ENCODE measurements around the gene ADGRG1.

The ADGRG1 gene

DNA sequence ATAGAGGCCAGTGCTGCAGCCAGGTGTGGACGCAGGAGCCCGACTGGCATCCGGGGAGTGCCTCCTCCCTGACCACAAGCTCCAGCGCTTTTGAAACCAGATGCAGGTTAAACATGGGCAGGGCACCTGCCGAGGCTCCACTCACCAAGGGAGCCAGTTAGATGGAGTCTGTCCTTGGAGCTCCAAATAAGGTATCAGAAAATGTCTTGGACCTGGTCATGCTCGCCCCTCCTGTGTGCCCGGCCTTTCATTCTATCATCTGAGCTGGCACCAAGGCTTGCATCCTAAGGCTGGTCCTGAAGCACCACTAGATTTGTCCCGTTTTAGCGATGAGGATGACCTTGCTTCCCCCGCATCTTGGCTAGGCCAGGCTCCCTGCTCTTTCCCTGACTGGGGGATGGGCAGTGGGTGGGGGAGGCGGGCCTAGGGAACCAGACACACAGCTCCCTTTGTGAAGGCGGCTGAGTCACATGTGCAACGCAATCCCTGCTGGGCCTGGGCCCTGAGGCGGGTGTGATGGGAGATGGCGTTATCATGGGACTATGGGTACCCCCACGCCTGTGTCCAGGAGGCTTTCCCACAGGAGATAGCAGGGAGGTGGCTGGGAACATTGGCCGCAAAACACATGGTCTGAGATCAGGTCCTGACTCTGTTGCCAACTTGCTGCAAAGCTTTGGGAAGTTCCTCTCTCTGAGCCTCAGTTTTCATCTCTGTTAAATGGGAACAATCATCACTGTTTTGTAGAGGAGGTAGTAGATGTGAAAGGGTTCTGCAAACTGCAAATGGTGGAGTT, 5.0 kb upstream of the ADGRG1 start:
- DNase-seq (ENCODE audit: insufficient read length) (no peak), FAIRE-seq (no peak)
- no peak for TF ChIP-seq POLR2AphosphoS5 (IDR thresholded peaks at IDR 0.05; ENCODE audit: low read depth, low read length)
- no peak for TF ChIP-seq TAF1 (IDR thresholded peaks at IDR 0.05; ENCODE audit: borderline replicate concordance, low read depth, low read length)
- TF ChIP-seq POLR2A (IDR thresholded peaks at IDR 0.05; ENCODE audit: low read depth, low read length) = no peak

DNA sequence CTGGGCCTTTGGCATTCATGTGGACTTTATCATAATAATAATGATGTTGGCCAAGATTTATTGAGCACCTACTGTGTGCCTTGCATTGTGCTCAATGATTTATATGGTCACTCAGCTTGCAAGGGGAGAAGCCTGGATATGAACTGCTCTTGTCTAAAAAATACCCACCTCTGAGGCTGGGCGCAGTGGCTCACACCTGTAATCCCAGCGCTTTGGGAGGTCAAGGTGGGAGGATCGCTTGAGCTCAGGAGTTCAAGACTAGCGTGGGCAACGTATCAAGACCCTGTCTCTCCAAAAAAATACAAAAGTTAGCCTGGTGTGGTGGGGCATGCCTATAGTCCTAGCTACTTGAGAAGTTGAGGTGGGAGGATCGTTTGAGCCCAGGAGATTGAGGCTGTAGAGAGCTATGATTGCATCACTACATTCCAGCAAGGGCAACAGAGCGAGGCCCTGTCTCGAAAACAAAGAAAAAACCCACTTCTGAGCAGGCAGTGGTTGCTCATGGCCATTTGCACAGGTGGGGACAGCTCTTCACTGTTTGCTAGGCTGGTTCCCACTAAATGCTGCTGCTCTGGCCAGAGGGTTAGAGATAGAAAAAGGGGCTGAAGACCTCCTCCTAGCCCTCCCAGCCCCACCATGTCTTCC, 4.3 kb upstream of the ADGRG1 start:
- FAIRE-seq = no peak

DNA sequence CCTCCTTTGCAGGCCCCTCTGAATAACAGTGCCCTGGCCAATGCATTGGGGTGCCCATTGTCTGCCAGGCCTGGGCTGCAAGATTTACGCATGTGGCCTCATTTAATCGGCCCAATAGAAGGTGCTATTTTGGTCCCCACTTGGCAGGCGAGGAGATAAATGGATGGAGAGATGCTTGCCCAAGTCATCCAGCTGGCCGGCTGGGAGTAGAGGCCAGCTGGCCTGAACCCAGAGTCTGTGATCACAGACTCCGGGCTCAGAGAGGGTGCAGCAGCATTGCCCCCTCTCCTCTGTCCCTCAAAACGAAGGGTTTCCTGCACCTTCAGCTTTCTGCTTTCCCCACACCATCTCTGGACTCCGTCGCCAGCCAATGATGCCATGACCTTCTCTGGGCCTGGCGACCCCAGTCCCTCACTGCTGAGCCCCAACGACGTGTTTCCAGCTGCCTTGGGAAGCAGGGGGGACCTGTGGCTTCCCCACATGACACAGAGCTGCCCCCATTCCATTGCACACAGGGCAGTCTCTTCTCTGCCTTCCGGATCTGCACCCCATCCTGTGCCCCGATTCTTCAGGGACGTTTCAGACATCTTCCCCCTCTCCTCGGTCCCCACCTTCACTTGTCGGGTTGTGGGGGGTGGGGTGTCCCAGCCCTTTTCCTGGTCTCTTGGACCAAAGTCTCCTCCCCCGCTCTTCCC, 3.5 kb upstream of the ADGRG1 start:
- no peak for FAIRE-seq
- TF ChIP-seq POLR2AphosphoS5 (IDR thresholded peaks at IDR 0.05; ENCODE audit: low read depth, low read length) (no peak), POLR2A (IDR thresholded peaks at IDR 0.05; ENCODE audit: low read depth, low read length) (no peak), TAF1 (IDR thresholded peaks at IDR 0.05; ENCODE audit: borderline replicate concordance, low read depth, low read length) (no peak)

More for the DNA sequence above, 4.3 kb upstream of the ADGRG1 start:
- no peak for DNase-seq (ENCODE audit: insufficient read length)
- TF ChIP-seq TAF1 (IDR thresholded peaks at IDR 0.05; ENCODE audit: borderline replicate concordance, low read depth, low read length) = no peak
- no peak for TF ChIP-seq POLR2AphosphoS5 (IDR thresholded peaks at IDR 0.05; ENCODE audit: low read depth, low read length)
- no peak for TF ChIP-seq POLR2A (IDR thresholded peaks at IDR 0.05; ENCODE audit: low read depth, low read length)

GRCh38 chr16:57626420-57627170, 1.8 kb upstream of the ADGRG1 start:
- TF ChIP-seq TAF1 (IDR thresholded peaks at IDR 0.05; ENCODE audit: borderline replicate concordance, low read depth, low read length) (no peak), POLR2A (IDR thresholded peaks at IDR 0.05; ENCODE audit: low read depth, low read length) (no peak), POLR2AphosphoS5 (IDR thresholded peaks at IDR 0.05; ENCODE audit: low read depth, low read length) (no peak)
- no peak for FAIRE-seq

More for the DNA sequence above, 3.5 kb upstream of the ADGRG1 start:
- DNase-seq (ENCODE audit: insufficient read length) = no peak

DNA sequence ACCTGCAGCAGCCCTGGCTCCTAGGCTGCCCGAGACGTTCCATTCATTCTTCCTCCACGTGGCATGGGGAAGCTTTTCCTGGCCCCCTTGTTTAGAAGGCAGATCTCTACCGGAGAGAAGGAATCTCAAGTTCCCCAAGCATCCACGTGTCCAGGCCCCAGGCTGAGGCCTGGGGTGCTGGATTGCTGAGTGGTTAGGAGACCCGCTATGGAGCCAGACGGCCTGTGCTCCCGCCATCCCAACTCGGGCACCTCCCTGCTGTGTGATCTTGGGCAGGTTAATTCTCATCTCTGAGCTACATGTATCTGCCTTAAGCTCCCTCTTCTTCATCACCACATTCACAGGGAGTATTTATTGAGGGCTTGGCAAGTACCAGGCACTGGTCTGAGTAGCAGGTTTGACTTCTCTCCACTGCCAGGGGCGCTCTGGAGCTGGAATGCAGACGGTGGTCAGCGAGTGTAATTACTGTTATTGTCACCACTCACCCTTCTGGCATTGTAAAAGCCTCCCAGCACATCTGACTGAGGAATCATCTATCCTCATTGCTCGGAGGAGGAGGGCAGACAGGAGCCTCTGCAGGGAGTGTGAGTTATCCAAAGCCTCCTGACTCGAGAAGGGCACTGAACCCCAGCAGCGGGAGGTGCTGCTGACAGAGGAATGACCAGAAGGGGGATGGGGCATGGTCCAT, 1.1 kb upstream of the ADGRG1 start:
- DNase-seq (ENCODE audit: insufficient read length) (no peak), FAIRE-seq (no peak)
- TF ChIP-seq TAF1 (IDR thresholded peaks at IDR 0.05; ENCODE audit: borderline replicate concordance, low read depth, low read length) = no peak
- no peak for TF ChIP-seq POLR2A (IDR thresholded peaks at IDR 0.05; ENCODE audit: low read depth, low read length)
- no peak for TF ChIP-seq POLR2AphosphoS5 (IDR thresholded peaks at IDR 0.05; ENCODE audit: low read depth, low read length)

More at GRCh38 chr16:57626420-57627170, 1.8 kb upstream of the ADGRG1 start:
- DNase-seq (ENCODE audit: insufficient read length) = no peak

DNA sequence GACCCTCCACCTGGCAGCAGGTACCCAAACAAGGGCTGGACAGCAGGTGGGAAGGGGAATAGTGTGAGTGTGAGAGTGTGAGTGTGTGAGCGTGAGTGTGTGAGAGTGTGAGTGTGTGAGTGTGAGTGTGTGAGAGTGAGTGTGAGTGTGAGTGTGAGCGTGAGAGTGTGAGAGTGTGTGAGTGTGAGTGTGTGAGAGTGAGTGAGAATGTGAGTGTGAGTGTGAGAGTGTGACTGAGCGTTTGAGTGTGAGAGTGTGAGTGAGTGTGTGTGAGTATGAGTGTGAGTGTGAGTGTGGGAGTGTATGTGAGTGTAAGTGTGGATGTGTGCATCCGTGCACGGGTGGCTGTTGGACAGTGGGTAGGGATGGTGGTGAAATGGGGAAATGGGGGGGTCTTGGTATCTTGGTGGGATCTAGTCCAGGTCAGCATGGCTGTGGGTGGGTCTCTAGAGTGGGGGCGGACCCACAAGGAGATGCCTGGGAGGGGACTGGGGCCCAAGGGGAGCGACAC, 408 bp downstream of the ADGRG1 start:
- FAIRE-seq = no peak
- DNase-seq (ENCODE audit: insufficient read length) = no peak
- no peak for TF ChIP-seq TAF1 (IDR thresholded peaks at IDR 0.05; ENCODE audit: borderline replicate concordance, low read depth, low read length)
- TF ChIP-seq POLR2AphosphoS5 (IDR thresholded peaks at IDR 0.05; ENCODE audit: low read depth, low read length) = no peak
- no peak for TF ChIP-seq POLR2A (IDR thresholded peaks at IDR 0.05; ENCODE audit: low read depth, low read length)

GRCh38 chr16:57629516-57630406, 1.3 kb downstream of the ADGRG1 start:
- FAIRE-seq (no peak), DNase-seq (ENCODE audit: insufficient read length) (no peak)
- TF ChIP-seq TAF1 (IDR thresholded peaks at IDR 0.05; ENCODE audit: borderline replicate concordance, low read depth, low read length) (no peak), POLR2AphosphoS5 (IDR thresholded peaks at IDR 0.05; ENCODE audit: low read depth, low read length) (no peak), POLR2A (IDR thresholded peaks at IDR 0.05; ENCODE audit: low read depth, low read length) (no peak)

DNA sequence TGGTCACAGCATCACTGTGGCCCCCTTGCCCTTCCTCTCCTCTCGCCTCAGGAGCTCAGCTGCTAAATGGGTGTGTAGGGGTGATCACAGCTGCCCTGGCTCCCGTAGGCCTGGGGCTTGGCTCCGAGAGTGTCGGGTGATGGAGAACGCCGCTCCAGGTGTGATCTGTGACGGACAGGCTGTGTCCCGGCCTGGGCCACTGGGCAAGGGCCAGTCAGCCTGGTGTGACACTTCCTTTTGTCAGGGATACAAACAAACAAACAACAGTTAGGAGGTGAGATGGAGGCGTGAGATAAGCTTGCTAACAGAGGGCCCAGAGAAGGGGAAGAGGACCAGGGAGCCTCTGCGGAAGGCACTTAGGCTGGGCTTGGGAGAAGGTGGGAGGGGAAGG, 2.0 kb downstream of the ADGRG1 start:
- TF ChIP-seq TAF1 (IDR thresholded peaks at IDR 0.05; ENCODE audit: borderline replicate concordance, low read depth, low read length) = no peak
- TF ChIP-seq POLR2AphosphoS5 (IDR thresholded peaks at IDR 0.05; ENCODE audit: low read depth, low read length) = no peak
- TF ChIP-seq POLR2A (IDR thresholded peaks at IDR 0.05; ENCODE audit: low read depth, low read length) = no peak
- no peak for FAIRE-seq
- DNase-seq (ENCODE audit: insufficient read length) = no peak

DNA sequence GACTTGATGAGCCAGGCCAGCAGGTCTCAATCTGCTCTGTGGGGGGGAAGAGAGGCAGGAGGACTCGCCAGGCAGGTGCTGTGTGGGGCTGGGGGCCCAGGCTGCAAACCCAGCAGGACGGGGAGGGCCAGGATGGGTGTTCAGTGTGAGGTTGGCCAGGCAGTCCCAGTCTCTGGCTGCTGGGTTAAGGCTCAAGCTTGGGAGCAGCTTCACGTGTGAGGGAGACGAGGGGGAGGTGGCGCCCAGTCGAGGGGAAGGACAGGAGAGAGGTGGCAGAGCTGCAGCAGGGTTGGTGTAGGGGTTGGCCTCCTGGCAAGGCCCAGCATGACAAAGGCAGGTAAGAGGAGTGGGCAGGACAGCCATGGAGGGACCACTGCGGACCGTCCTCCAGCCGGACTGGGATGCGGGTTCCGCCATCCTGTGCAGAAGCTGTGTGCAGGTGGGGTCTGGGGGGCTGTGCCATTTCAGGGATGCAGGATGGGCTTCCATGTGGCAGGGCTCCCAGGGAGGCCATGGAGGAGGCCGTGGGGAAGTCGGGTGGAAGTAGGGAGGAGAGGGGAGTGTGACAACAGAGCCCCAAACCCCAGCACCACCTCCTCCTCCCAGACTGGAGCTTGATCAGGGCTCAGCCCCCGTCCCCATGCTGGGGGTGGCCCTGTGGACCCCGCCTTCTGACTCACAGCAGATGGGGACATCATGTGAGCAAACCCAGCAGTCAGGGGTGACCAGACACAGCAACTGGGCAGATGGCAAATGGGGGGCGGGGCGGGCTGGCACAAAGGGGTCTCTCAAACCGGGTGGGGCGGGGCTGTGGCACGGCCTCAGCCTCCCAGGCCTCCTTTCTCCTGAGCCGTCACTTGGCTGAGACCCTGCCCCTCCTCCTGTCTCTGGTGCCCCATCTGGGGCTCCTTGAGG, 2.8 kb downstream of the ADGRG1 start:
- no peak for FAIRE-seq
- no peak for TF ChIP-seq TAF1 (IDR thresholded peaks at IDR 0.05; ENCODE audit: borderline replicate concordance, low read depth, low read length)
- no peak for TF ChIP-seq POLR2A (IDR thresholded peaks at IDR 0.05; ENCODE audit: low read depth, low read length)
- no peak for TF ChIP-seq POLR2AphosphoS5 (IDR thresholded peaks at IDR 0.05; ENCODE audit: low read depth, low read length)
- DNase-seq (ENCODE audit: insufficient read length) = no peak

Measured in GM12892 (cell line).